Ovary (tissue), 9 donors: Measurements from ENCODE around the gene DCPS. TPM values are rescaled to one million over a fixed set of nuclear protein-coding genes. Genes with fewer than 3 reads are reported as not detected.

ENCODE experiments used
- DNase-seq, 5 donors: peaks; one replicate each; pipeline ENCODE4 v3.0.0-alpha.2; 2019 to 2020
- H3K27ac ChIP-seq, 2 donors: fragments of 200-600 bp; one replicate each; pipeline versions ENCODE4 v1.5.1 to v1.8.0; 2019 to 2022
- H3K27me3 ChIP-seq: fragments of 200-600 bp; one replicate; pipeline ENCODE4 v1.8.0; 2022
- H3K36me3 ChIP-seq: fragments of 200-600 bp; sonication (generic); one replicate; pipeline ENCODE4 v1.5.1; 2019
- H3K4me1 ChIP-seq: one replicate; pipeline ENCODE4 v1.8.1; 2013; ENCODE audit warnings: mild to moderate bottlenecking, moderate library complexity; ENCODE audit not compliant: insufficient read depth
- H3K4me3 ChIP-seq: fragments of 200-600 bp; sonication (generic); one replicate; pipeline ENCODE4 v1.5.1; 2017
- H3K9me3 ChIP-seq, 2 donors: fragments of 200-600 bp in 1 of 2; sonication (generic) in 1 of 2; one replicate each; pipeline versions ENCODE4 v1.5.1 to v1.8.1; 2013 to 2019; ENCODE audit warnings: mild to moderate bottlenecking in 1 of 2, moderate library complexity in 1 of 2
- EP300 ChIP-seq: sonication (generic); formaldehyde crosslinking; IDR thresholded peaks from one replicate; pipeline ENCODE4 v1.6.1; 2017; ENCODE audit warnings: antibody characterized with exemption
- POLR2A ChIP-seq: fragments of 450-650 bp; IDR thresholded peaks from one replicate; pipeline ENCODE4 v1.6.1; 2017; ENCODE audit warnings: antibody characterized with exemption, mild to moderate bottlenecking, moderate library complexity
- WGBS, 3 donors: extraction: QIAGEN DNeasy Blood & Tissue Kit in 1 of 3; methylation state at CpG; one replicate each; pipeline versions ENCODE4 v1.1.5 to v1.1.7; 2013 to 2017; 5-methylcytosine and 5-hydroxymethylcytosine counted together
- intact Hi-C, 4 donors: fragments of 100-400 bp; cut with DNase I; formaldehyde crosslinking; loops; one replicate each; pipeline versions ENCODE4 v1.11.0 to v1.15.1; 2022 to 2023
- polyA plus RNA-seq, 2 donors: library from polyadenylated mRNA; stranded (reverse); fragments of 200-250 nt in 1 of 2; fragments of 350-450 nt in 1 of 2; fragmentation: Illumina TruSeq in 1 of 2; extraction: RNeasy Lipid Tissue Mini Kit (QIAGEN cat#74804) in 1 of 2; gene quantifications; one replicate each; pipeline ENCODE4 v1.2.3, GENCODE V29; 2013 to 2014
- total RNA-seq, 7 donors: library from RNA; depleted of rRNA in 2 of 7; stranded (reverse); fragments of >200 nt in 2 of 7; fragmentation: NEBNext Ultra II Directional in 3 of 7; extraction: Animal tissue kit (Norgen Biotek cat#: 25700) in 3 of 7; gene quantifications; one replicate each; pipeline versions ENCODE4 v1.1.0 to v1.2.4, GENCODE V29; 2016 to 2023
- TF ChIP-seq, protein P1 (sequence below), 3 donors: fragments of 450-650 bp in 2 of 3; fragments of 200-600 bp in 1 of 3; IDR thresholded peaks; one replicate each; pipeline versions ENCODE4 v1.5.1 to v1.8.0; 2016 to 2022; ENCODE audit warnings: antibody characterized with exemption in 3 of 3, mild to moderate bottlenecking in 1 of 3
- donor health status: DM: no; HTN: no; CAD: no; lungs with moderate emphysema.
- donor health status: DM: no; HTN: no; CAD: no.
- donor health status: Bipolar disorder and iron deficiency.
- donor health status: DM: yes; HTN: yes; CAD: no.
- donor health status: DM: no; HTN: no; CAD: no.
- donor health status: DM: yes; HTN: yes; CAD: no.

Gene DCPS
- total and polyA plus RNA-seq, 9 donors, result 6.6 to 17.2 (median 13.5) TPM

DNA sequence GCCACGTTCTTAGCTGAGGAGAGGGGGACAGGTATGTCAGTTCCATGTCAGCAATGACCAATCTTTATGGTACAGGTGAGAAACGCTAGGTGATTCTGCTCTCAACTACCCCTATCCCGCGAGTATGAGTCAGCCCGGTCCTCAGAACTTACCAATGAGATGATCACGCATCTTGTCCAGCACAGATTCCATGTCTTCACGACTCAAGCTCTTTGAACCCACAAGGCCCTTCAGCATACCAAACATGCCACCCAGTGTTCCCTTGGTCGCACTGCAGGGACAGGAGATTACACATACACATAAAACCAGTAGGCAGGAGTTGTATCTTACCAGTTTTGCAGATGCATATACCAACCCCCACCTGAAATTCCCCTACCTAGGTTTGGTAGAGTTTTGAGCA is 38.0 kb upstream of the DCPS start:
- Histone ChIP-seq H3K27me3 (no peaks in the 10 kb centered on the region), H3K9me3 (no peaks in the 10 kb centered on the region), H3K36me3 (no peaks in the 10 kb centered on the region), H3K27ac (no peak overlapping the region), H3K4me3 (no peak overlapping the region), H3K4me1 (peaks cover 5% of the 10 kb centered on the region)
- TF ChIP-seq EP300 (no peak), POLR2A (no peak)
- TF ChIP-seq, protein P1, sequence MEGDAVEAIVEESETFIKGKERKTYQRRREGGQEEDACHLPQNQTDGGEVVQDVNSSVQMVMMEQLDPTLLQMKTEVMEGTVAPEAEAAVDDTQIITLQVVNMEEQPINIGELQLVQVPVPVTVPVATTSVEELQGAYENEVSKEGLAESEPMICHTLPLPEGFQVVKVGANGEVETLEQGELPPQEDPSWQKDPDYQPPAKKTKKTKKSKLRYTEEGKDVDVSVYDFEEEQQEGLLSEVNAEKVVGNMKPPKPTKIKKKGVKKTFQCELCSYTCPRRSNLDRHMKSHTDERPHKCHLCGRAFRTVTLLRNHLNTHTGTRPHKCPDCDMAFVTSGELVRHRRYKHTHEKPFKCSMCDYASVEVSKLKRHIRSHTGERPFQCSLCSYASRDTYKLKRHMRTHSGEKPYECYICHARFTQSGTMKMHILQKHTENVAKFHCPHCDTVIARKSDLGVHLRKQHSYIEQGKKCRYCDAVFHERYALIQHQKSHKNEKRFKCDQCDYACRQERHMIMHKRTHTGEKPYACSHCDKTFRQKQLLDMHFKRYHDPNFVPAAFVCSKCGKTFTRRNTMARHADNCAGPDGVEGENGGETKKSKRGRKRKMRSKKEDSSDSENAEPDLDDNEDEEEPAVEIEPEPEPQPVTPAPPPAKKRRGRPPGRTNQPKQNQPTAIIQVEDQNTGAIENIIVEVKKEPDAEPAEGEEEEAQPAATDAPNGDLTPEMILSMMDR (IDR thresholded peaks at IDR 0.05), result no peak
- intact Hi-C loops, result loop anchor here in 2 of 4 donors (5.0 kb wide), 1 partner anchor 54 kb away; the partner anchor contains the start of genes FAM118B (in 2 of the 2) and RPUSD4 (in 2 of the 2)
- DNase-seq, result no peak
- 74 to 78% (median 77%) methylated on average over 8 of the region's 8 CpGs for WGBS, 3 donors

DNA sequence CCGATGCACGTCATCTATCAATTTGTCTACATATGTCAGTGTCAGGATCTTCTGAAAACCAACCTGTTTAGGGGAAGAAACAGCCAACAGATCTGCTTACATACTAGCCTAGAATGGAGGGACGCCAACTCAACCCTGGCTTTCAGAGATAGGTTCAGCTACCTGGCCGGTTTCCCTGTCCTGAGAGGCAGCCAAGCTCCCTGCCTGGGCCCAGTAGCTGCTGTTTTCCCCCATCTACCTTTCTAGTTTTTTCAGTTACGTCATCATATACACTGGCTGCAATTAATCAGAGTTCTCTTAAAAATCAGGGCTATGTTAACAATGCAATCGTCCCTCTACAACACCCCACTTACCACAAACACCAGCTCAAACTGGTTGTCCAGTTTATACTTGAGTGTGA is 36.2 kb upstream of the DCPS start:
- peak overlapping the region; percentile 82 for H3K4me3 ChIP-seq
- TF ChIP-seq EP300 (no peak), POLR2A (no peak)
- TF ChIP-seq, protein P1 (IDR thresholded peaks at IDR 0.05), result no peak
- H3K36me3 ChIP-seq, result no peaks in the 10 kb centered on the region
- intact Hi-C loops, result loop anchor here in 2 of 4 donors (5.0 kb wide), 1 partner anchor 55 kb away; the partner anchor contains the start of genes FAM118B (in 2 of the 2) and RPUSD4 (in 2 of the 2)
- H3K4me1 ChIP-seq, result peaks cover 5% of the 10 kb centered on the region
- H3K27ac ChIP-seq, result peak overlapping the region; percentile 1 to 4
- H3K27me3 ChIP-seq, result no peaks in the 10 kb centered on the region
- no peak for DNase-seq
- 55 to 69% (median 62%) methylated on average over 6 of the region's 6 CpGs for WGBS, 3 donors
- H3K9me3 ChIP-seq, result no peaks in the 10 kb centered on the region

DNA sequence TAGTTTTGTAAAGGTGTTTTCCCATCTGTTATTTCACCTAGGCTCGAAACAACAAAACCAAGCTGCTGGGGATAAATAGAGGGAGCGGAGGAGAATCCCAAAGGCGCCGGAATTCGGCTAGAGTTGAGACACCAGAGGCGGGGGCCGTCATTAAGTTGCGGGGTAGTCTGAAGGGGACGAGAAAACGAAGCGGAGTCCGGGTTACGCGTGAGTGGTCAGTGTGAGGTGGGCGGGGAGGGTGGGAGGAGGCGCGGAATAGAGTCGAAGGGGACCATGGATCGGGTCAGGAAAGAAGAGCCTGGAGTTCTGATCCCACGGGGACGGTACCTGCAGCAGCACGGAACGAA is 35.5 kb upstream of the DCPS start:
- TF ChIP-seq, protein P1 (IDR thresholded peaks at IDR 0.05), result no peak
- TF ChIP-seq EP300, result no peak
- TF ChIP-seq POLR2A, result no peak
- Histone ChIP-seq H3K9me3 (no peaks in the 10 kb centered on the region), H3K4me1 (peaks cover 5% of the 10 kb centered on the region), H3K36me3 (no peaks in the 10 kb centered on the region), H3K4me3 (peak overlapping the region; percentile 82), H3K27ac (peak overlapping the region in 1 of 2 donors; percentile 58), H3K27me3 (no peaks in the 10 kb centered on the region)
- intact Hi-C loops, result loop anchor here in 2 of 4 donors (5.0 kb wide), 1 partner anchor 56 kb away; the partner anchor contains the start of genes FAM118B (in 2 of the 2) and RPUSD4 (in 2 of the 2)
- WGBS, 3 donors, result 0 to 1% (median 0%) methylated on average over 23 of the region's 23 CpGs
- DNase-seq, result no peak

DNA sequence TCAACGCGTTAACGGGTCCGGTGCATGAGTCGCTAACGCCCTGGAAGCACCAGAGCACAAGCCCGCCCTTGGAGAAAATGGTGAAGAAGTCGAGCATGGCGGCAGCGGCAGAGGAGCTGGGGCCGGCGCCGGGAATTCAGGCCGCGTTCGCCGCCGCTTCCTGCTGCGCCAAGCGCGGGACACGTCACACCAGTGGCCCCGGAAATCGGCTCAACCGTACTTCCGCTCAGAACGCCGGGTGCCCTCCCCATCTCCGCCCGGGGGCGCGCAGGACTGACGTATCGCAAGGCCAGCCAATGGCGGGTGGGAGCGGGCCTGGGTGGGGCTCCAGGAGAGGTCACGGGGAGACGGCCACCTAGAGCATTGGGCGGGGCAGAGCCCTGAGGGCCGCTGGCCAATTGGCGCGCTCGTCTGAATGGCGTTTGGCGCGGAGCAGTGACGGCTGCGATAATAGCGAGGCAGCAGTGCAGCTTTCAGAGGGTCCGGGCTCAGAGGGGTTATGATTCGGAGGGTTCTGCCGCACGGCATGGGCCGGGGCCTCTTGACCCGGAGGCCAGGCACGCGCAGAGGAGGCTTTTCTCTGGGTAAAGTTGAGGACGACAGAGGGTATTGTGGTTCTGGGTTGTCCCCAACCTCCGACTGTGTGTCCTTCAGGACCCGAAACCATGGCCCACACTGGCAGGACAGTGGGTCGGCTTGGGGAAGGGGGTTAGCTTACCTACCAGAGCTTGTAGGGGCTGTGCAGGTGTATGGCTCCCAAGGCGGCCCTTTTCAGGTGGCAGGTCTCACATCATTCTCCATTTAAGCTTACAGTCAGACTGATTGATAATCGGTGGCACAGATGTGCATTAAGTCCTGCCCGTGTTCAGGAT is 34.9 kb upstream of the DCPS start, which contains the start of the genes FOXRED1 and SRPRA:
Gene FOXRED1 (plus strand): TSS at position 447 of the 872 bp plus-strand sequence. CDS start 53 bp downstream, at position 500.
Gene SRPRA (minus strand): TSS at position 188 of the 872 bp plus-strand sequence. CDS start 91 bp downstream, at position 97.
- TF ChIP-seq EP300, result peak; percentile 70
- TF ChIP-seq, protein P1 (IDR thresholded peaks at IDR 0.05), result no peak
- peak; percentile 88 for TF ChIP-seq POLR2A
- H3K9me3 ChIP-seq, result no peaks in the 10 kb centered on the region
- peak within 1 kb of the TSS; percentile 82 for H3K4me3 ChIP-seq
- intact Hi-C loops, result loop anchor here in 2 of 4 donors (5.0 kb wide), 1 partner anchor 57 kb away; the partner anchor contains the start of genes FAM118B (in 2 of the 2) and RPUSD4 (in 2 of the 2)
- peaks cover 5% of the 10 kb centered on the region for H3K4me1 ChIP-seq
- DNase-seq, result peak; percentile 99 to 100 (median 100)
- WGBS, 3 donors, result 0 to 1% (median 1%) methylated on average over 49 to 64 of the region's 64 CpGs
- no peaks in the 10 kb centered on the region for H3K36me3 ChIP-seq
- no peaks in the 10 kb centered on the region for H3K27me3 ChIP-seq
- H3K27ac ChIP-seq, result peak within 1 kb of the TSS; percentile 77 to 86
